Measurements from ENCODE around the gene OAT.

- no peak for TF ChIP-seq CTCF (IDR thresholded peaks at IDR 0.05; ENCODE audit: insufficient read depth, low read depth, low read length)
- no peak for TF ChIP-seq EZH2 (IDR thresholded peaks at IDR 0.05; ENCODE audit: insufficient read depth, low read length)
Observed at GRCh38 chr10:124423813-124424212, 5.1 kb upstream of the OAT start.
